KG1 (cell line): ENCODE data around the gene CCDC24.

ENCODE experiments used
- DNase-seq: peaks from one replicate; lab custom pipeline; 2025; lab: John Stamatoyannopoulos, UW

CCDC24 gene

GRCh38 chr1:43991476-43992231, at the start of gene CCDC24:
CCDC24 (plus strand) TSS chr1:43991599; CDS start chr1:43991879, 280 bp downstream.
- peak; percentile 31 for DNase-seq

- no peak for DNase-seq
Observed at GRCh38 chr1:43942411-43942810, 49.0 kb upstream of the CCDC24 start.

GRCh38 chr1:43944860-43945259, 46.5 kb upstream of the CCDC24 start:
- no peak for DNase-seq

- no peak for DNase-seq
Observed at GRCh38 chr1:43945674-43946235, 45.6 kb upstream of the CCDC24 start.

GRCh38 chr1:43946236-43947060, 45.0 kb upstream of the CCDC24 start, which contains the start of gene IPO13:
IPO13 (plus strand) TSS chr1:43946950; CDS start chr1:43947601, 651 bp downstream.
- DNase-seq: peak; percentile 93

GRCh38 chr1:43947061-43947873, 44.1 kb upstream of the CCDC24 start:
- no peak for DNase-seq

- DNase-seq: no peak
Observed at GRCh38 chr1:43947874-43948437, 43.4 kb upstream of the CCDC24 start.

GRCh38 chr1:43949678-43950077, 41.7 kb upstream of the CCDC24 start:
- no peak for DNase-seq

GRCh38 chr1:43951021-43951985, 40.1 kb upstream of the CCDC24 start:
- no peak for DNase-seq

GRCh38 chr1:43952731-43953346, 38.6 kb upstream of the CCDC24 start:
- DNase-seq: no peak

- no peak for DNase-seq
Observed at GRCh38 chr1:43953361-43953760, 38.0 kb upstream of the CCDC24 start.

- DNase-seq: no peak
Observed at GRCh38 chr1:43954036-43954435, 37.4 kb upstream of the CCDC24 start.

- no peak for DNase-seq
Observed at GRCh38 chr1:43956234-43956633, 35.2 kb upstream of the CCDC24 start.

- DNase-seq: no peak
Observed at GRCh38 chr1:43957407-43958040, 33.9 kb upstream of the CCDC24 start.

- DNase-seq: no peak
Observed at GRCh38 chr1:43958351-43959255, 32.8 kb upstream of the CCDC24 start.

- DNase-seq: no peak
Observed at GRCh38 chr1:43960798-43961197, 30.6 kb upstream of the CCDC24 start.

GRCh38 chr1:43961692-43962091, 29.7 kb upstream of the CCDC24 start:
- DNase-seq: no peak

GRCh38 chr1:43962324-43962723, 29.1 kb upstream of the CCDC24 start:
- DNase-seq: no peak
